Measurements from ENCODE around the gene CLEC18C.
"Not testable (repeated sequence)": the region's sequence is repeated elsewhere in the genome, so short reads cannot be mapped to it uniquely, and the experiment has no call there.

- TF ChIP-seq POLR2A, CTCF (IDR thresholded peaks at IDR 0.05): not testable (repeated sequence)
Measured at GRCh38 chr16:70188608-70188915, 15.0 kb downstream of the CLEC18C start.
